ENCODE data around the gene PTTG1IP.

Gene PTTG1IP

GRCh38 chr21:44846224-44846484, 27.3 kb downstream of the PTTG1IP start:
- peak overlapping the region; percentile 47 for H3K4me3 ChIP-seq (ENCODE audit: low read depth, low read length)
- no peak for TF ChIP-seq CTCF (IDR thresholded peaks at IDR 0.05; ENCODE audit: insufficient read depth, low read depth, low read length, missing control alignments)
- no peak for DNase-seq (ENCODE audit: low read depth)

- peak; percentile 32 for TF ChIP-seq CTCF (IDR thresholded peaks at IDR 0.05; ENCODE audit: insufficient read depth, low read depth, low read length, missing control alignments)
- DNase-seq (ENCODE audit: low read depth) = peak; percentile 53
- H3K4me3 ChIP-seq (ENCODE audit: low read depth, low read length) = peak overlapping the region; percentile 47
Measured at GRCh38 chr21:44845418-44846223, 27.9 kb downstream of the PTTG1IP start.

GRCh38 chr21:44844256-44844655, 29.2 kb downstream of the PTTG1IP start:
- DNase-seq (ENCODE audit: low read depth) = no peak
- H3K4me3 ChIP-seq (ENCODE audit: low read depth, low read length) = no peak overlapping the region
- no peak for TF ChIP-seq CTCF (IDR thresholded peaks at IDR 0.05; ENCODE audit: insufficient read depth, low read depth, low read length, missing control alignments)

- no peak overlapping the region for H3K4me3 ChIP-seq (ENCODE audit: low read depth, low read length)
- DNase-seq (ENCODE audit: low read depth) = no peak
- TF ChIP-seq CTCF (IDR thresholded peaks at IDR 0.05; ENCODE audit: insufficient read depth, low read depth, low read length, missing control alignments) = no peak
Measured at GRCh38 chr21:44842721-44843445, 30.6 kb downstream of the PTTG1IP start.

GRCh38 chr21:44842087-44842486, 31.4 kb downstream of the PTTG1IP start:
- no peak for TF ChIP-seq CTCF (IDR thresholded peaks at IDR 0.05; ENCODE audit: insufficient read depth, low read depth, low read length, missing control alignments)
- H3K4me3 ChIP-seq (ENCODE audit: low read depth, low read length) = no peak overlapping the region
- no peak for DNase-seq (ENCODE audit: low read depth)

- no peak for DNase-seq (ENCODE audit: low read depth)
- TF ChIP-seq CTCF (IDR thresholded peaks at IDR 0.05; ENCODE audit: insufficient read depth, low read depth, low read length, missing control alignments) = no peak
Measured at GRCh38 chr21:44840771-44841170, 32.7 kb downstream of the PTTG1IP start.

More at GRCh38 chr21:44840771-44841170, 32.7 kb downstream of the PTTG1IP start:
- no peak overlapping the region for H3K4me3 ChIP-seq (ENCODE audit: low read depth, low read length)

Measured in GM12865 (cell line).